ENCODE measurements around the gene CD1B. TPM values are rescaled to one million over a fixed set of nuclear protein-coding genes. Genes with fewer than 3 reads are reported as not detected.

Gene CD1B
- total RNA-seq, 1 experiment from 2014 or later = not detected

GRCh38 chr1:158330391-158331105, 783 bp downstream of the CD1B start:
- TF ChIP-seq CTCF (IDR thresholded peaks at IDR 0.05; ENCODE audit: unreplicated experiment) = no peak
- H3K27me3 Mint-ChIP-seq (ENCODE audit: unreplicated experiment) = no peaks in the 10 kb centered on the region
- no TSS peak for BruUV-seq (replicated peaks)
- H3K27ac Mint-ChIP-seq (ENCODE audit: unreplicated experiment) = no peak overlapping the region
- no peak for DNase-seq
- intact Hi-C loops (cut with micrococcal nuclease; ENCODE audit: unreplicated experiment) = no loop called here
- no peak overlapping the region for H3K4me3 Mint-ChIP-seq (ENCODE audit: low read depth, unreplicated experiment)
- H3K36me3 Mint-ChIP-seq (ENCODE audit: insufficient read depth, unreplicated experiment) = no peaks in the 10 kb centered on the region
- CTCF ChIA-PET = interaction anchor here (0.8 to 1.7 kb wide), 3 partner anchors 9 to 190 kb away, joined by 3 to 21 read pairs (median 3); no protein-coding TSS in a partner anchor
- no peaks in the 10 kb centered on the region for H3K9me3 Mint-ChIP-seq (ENCODE audit: low read depth, unreplicated experiment)
- H3K4me1 Mint-ChIP-seq (ENCODE audit: low read depth, unreplicated experiment) = no peaks in the 10 kb centered on the region

GRCh38 chr1:158329733-158330132, 1.6 kb downstream of the CD1B start:
- Mint-ChIP-seq H3K9me3 (ENCODE audit: low read depth, unreplicated experiment) (no peaks in the 10 kb centered on the region), H3K4me1 (ENCODE audit: low read depth, unreplicated experiment) (no peaks in the 10 kb centered on the region), H3K4me3 (ENCODE audit: low read depth, unreplicated experiment) (no peak overlapping the region), H3K36me3 (ENCODE audit: insufficient read depth, unreplicated experiment) (no peaks in the 10 kb centered on the region), H3K27ac (ENCODE audit: unreplicated experiment) (no peak overlapping the region), H3K27me3 (ENCODE audit: unreplicated experiment) (no peaks in the 10 kb centered on the region)
- intact Hi-C loops (cut with micrococcal nuclease; ENCODE audit: unreplicated experiment) = loop anchor here (5.0 to 10.0 kb wide), 3 partner anchors 85 to 185 kb away; no protein-coding TSS in a partner anchor
- TF ChIP-seq CTCF (IDR thresholded peaks at IDR 0.05; ENCODE audit: unreplicated experiment) = no peak
- BruUV-seq (replicated peaks) = no TSS peak
- CTCF ChIA-PET = interaction anchor here (0.6 to 1.7 kb wide), 4 partner anchors 10 to 683 kb away, joined by 3 to 21 read pairs (median 3); no protein-coding TSS in a partner anchor
- peak; percentile 29 for DNase-seq

- no peak for TF ChIP-seq CTCF (IDR thresholded peaks at IDR 0.05; ENCODE audit: unreplicated experiment)
- Mint-ChIP-seq H3K4me1 (ENCODE audit: low read depth, unreplicated experiment) (no peaks in the 10 kb centered on the region), H3K4me3 (ENCODE audit: low read depth, unreplicated experiment) (no peak overlapping the region), H3K27ac (ENCODE audit: unreplicated experiment) (no peak overlapping the region), H3K9me3 (ENCODE audit: low read depth, unreplicated experiment) (no peaks in the 10 kb centered on the region), H3K27me3 (ENCODE audit: unreplicated experiment) (no peaks in the 10 kb centered on the region), H3K36me3 (ENCODE audit: insufficient read depth, unreplicated experiment) (no peaks in the 10 kb centered on the region)
- no peak for DNase-seq
- CTCF ChIA-PET = interaction anchor here (0.6 to 1.7 kb wide), 3 partner anchors 10 to 684 kb away, joined by 3 to 21 read pairs (median 3); no protein-coding TSS in a partner anchor
- intact Hi-C loops (cut with micrococcal nuclease; ENCODE audit: unreplicated experiment) = loop anchor here (5.0 to 10.0 kb wide), 3 partner anchors 84 to 184 kb away; no protein-coding TSS in a partner anchor
- no TSS peak for BruUV-seq (replicated peaks)
Observed at GRCh38 chr1:158329300-158329699, 2.0 kb downstream of the CD1B start.

- no peak for TF ChIP-seq CTCF (IDR thresholded peaks at IDR 0.05; ENCODE audit: unreplicated experiment)
- Mint-ChIP-seq H3K27ac (ENCODE audit: unreplicated experiment) (no peak overlapping the region), H3K27me3 (ENCODE audit: unreplicated experiment) (no peaks in the 10 kb centered on the region), H3K4me1 (ENCODE audit: low read depth, unreplicated experiment) (no peaks in the 10 kb centered on the region), H3K4me3 (ENCODE audit: low read depth, unreplicated experiment) (no peak overlapping the region), H3K36me3 (ENCODE audit: insufficient read depth, unreplicated experiment) (no peaks in the 10 kb centered on the region), H3K9me3 (ENCODE audit: low read depth, unreplicated experiment) (no peaks in the 10 kb centered on the region)
- no TSS peak for BruUV-seq (replicated peaks)
- CTCF ChIA-PET = no interaction called here
- no peak for DNase-seq
- intact Hi-C loops (cut with micrococcal nuclease; ENCODE audit: unreplicated experiment) = loop anchor here (5.0 to 10.0 kb wide), 3 partner anchors 84 to 184 kb away; no protein-coding TSS in a partner anchor
Observed at GRCh38 chr1:158328426-158328825, 2.9 kb downstream of the CD1B start.

Measured in Calu3 (cell line).